Kidney (tissue), 14 donors: ENCODE measurements around the gene CYTH1. TPM values are rescaled to one million over a fixed set of nuclear protein-coding genes. Genes with fewer than 3 reads are reported as not detected.
A peak's percentile ranks its signal among the peaks of the same experiment; 100 is the strongest.

Experiments
- DNase-seq, 5 donors: peaks; one replicate each; pipeline ENCODE4 v3.0.0-alpha.2; 2013 to 2020
- FAIRE-seq: peaks from 2 replicates; lab custom pipeline; 2012; peaks lifted over from hg19 to GRCh38; lab: Jason Lieb, UNC
- H3K27ac ChIP-seq, 2 donors: one replicate each; pipeline ENCODE4 v1.7.0; 2013; ENCODE audit warnings: low read depth in 2 of 2, low read length in 2 of 2, inconsistent platforms in 1 of 2
- H3K27me3 ChIP-seq: one replicate; pipeline ENCODE4 v1.7.1; 2013; ENCODE audit warnings: low read length, inconsistent platforms; ENCODE audit not compliant: control insufficient read depth, insufficient read depth
- H3K36me3 ChIP-seq, 3 donors: one replicate each; pipeline versions ENCODE4 v1.7.0 to v1.7.1; 2013; ENCODE audit warnings: low read length in 3 of 3, control low read depth in 1 of 3, inconsistent platforms in 1 of 3; ENCODE audit not compliant: insufficient read depth in 3 of 3, control insufficient read depth in 2 of 3
- H3K4me1 ChIP-seq, 3 donors: one replicate each; pipeline versions ENCODE4 v1.7.0 to v1.7.1; 2013; ENCODE audit warnings: low read length in 3 of 3, inconsistent platforms in 1 of 3, low read depth in 1 of 3; ENCODE audit not compliant: control insufficient read depth in 2 of 3, insufficient read depth in 2 of 3
- H3K4me3 ChIP-seq, 3 donors: one replicate each; pipeline versions ENCODE4 v1.7.0 to v1.8.1; 2013; ENCODE audit warnings: low read length in 3 of 3, control low read depth in 1 of 3, inconsistent platforms in 1 of 3
- H3K9ac ChIP-seq, 3 donors: one replicate each; pipeline versions ENCODE4 v1.7.0 to v1.7.1; 2013; ENCODE audit warnings: low read length in 3 of 3, control low read depth in 1 of 3, inconsistent platforms in 1 of 3
- H3K9me3 ChIP-seq, 3 donors: one replicate each; pipeline versions ENCODE4 v1.7.0 to v1.7.1; 2013; ENCODE audit warnings: low read length in 3 of 3, control low read depth in 1 of 3, inconsistent platforms in 1 of 3; ENCODE audit not compliant: control insufficient read depth in 2 of 3, insufficient read depth in 1 of 3
- CTCF ChIP-seq: IDR thresholded peaks from 3 replicates; pipeline ENCODE4 v1.5.1; 2012; ENCODE audit warnings: mild to moderate bottlenecking, moderate library complexity, borderline replicate concordance; ENCODE audit not compliant: insufficient read depth; ENCODE audit errors: extremely low read depth
- intact Hi-C: fragments of 100-400 bp; cut with DNase I; formaldehyde crosslinking; loops from one replicate; pipeline ENCODE4 v1.11.1; 2022
- polyA plus RNA-seq: library from polyadenylated mRNA; stranded (reverse); fragments of 350-450 nt; fragmentation: Illumina TruSeq; extraction: RNeasy Lipid Tissue Mini Kit (QIAGEN cat#74804); gene quantifications from one replicate; pipeline ENCODE4 v1.2.3, GENCODE V29; 2014; ENCODE audit warnings: low read depth, low replicate concordance; ENCODE audit not compliant: insufficient read depth
- total RNA-seq: library from RNA; stranded (reverse); fragmentation: NEBNext Ultra II Directional; extraction: Animal tissue kit (Norgen Biotek cat#: 25700); gene quantifications from one replicate; pipeline ENCODE4 v1.2.1, GENCODE V29; 2021
- donor health status: control.
- donor health status: control.
- donor health status: control.
- donor health status: control.
- donor health status: control.
- donor health status: DM: yes; HTN: yes; CAD: no.
- donor health status: Normal renal cell carcinoma (clear cell type).

Gene CYTH1
- total and polyA plus RNA-seq, 2 donors from 2014 or later, result 25.3 to 59.7 TPM

- no peaks in the 10 kb centered on the region for H3K9me3 ChIP-seq
- no peak overlapping the region for H3K4me3 ChIP-seq
- TF ChIP-seq CTCF, result peak; percentile 27
- H3K27ac ChIP-seq, result no peak overlapping the region
- intact Hi-C loops, result no loop called here
- FAIRE-seq (no peak), DNase-seq (peak in 1 of 5 donors; percentile 69)
- no peaks in the 10 kb centered on the region for H3K27me3 ChIP-seq
- H3K36me3 ChIP-seq, result peaks cover 2 to 51% (median 33%) of the 10 kb centered on the region in 3 donors
- H3K9ac ChIP-seq, result no peak overlapping the region
- H3K4me1 ChIP-seq, result no peaks in the 10 kb centered on the region
Measured at GRCh38 chr17:78798695-78799559, 16.9 kb upstream of the CYTH1 start.

GRCh38 chr17:78797691-78798585 is 15.9 kb upstream of the CYTH1 start:
- DNase-seq (peak in 1 of 5 donors; percentile 58), FAIRE-seq (no peak)
- no peak overlapping the region for H3K4me3 ChIP-seq
- H3K36me3 ChIP-seq, result peaks cover 2 to 54% (median 35%) of the 10 kb centered on the region in 3 donors
- no peaks in the 10 kb centered on the region for H3K9me3 ChIP-seq
- H3K27me3 ChIP-seq, result no peaks in the 10 kb centered on the region
- H3K4me1 ChIP-seq, result no peaks in the 10 kb centered on the region
- H3K9ac ChIP-seq, result no peak overlapping the region
- intact Hi-C loops, result no loop called here
- H3K27ac ChIP-seq, result no peak overlapping the region
- TF ChIP-seq CTCF, result no peak

GRCh38 chr17:78797213-78797612 is 15.1 kb upstream of the CYTH1 start:
- intact Hi-C loops, result no loop called here
- Histone ChIP-seq H3K27ac (no peak overlapping the region), H3K9ac (no peak overlapping the region), H3K27me3 (no peaks in the 10 kb centered on the region), H3K9me3 (no peaks in the 10 kb centered on the region), H3K36me3 (peaks cover 2 to 48% (median 35%) of the 10 kb centered on the region in 3 donors), H3K4me1 (no peaks in the 10 kb centered on the region), H3K4me3 (no peak overlapping the region)
- FAIRE-seq (no peak), DNase-seq (peak in 1 of 5 donors; percentile 73)
- TF ChIP-seq CTCF, result no peak
